Globus pallidus (tissue), 1 donor: Measurements from ENCODE around the gene WARS2.

Experiments
- DNase-seq: peaks from one replicate; pipeline ENCODE4 v3.0.0-alpha.2; 2015; ENCODE audit warnings: low spot score

Gene WARS2

GRCh38 chr1:118999348-119000071 lies 140.9 kb downstream of the WARS2 start:
- DNase-seq: no peak

GRCh38 chr1:118998171-118998570 lies 142.3 kb downstream of the WARS2 start:
- no peak for DNase-seq

DNA sequence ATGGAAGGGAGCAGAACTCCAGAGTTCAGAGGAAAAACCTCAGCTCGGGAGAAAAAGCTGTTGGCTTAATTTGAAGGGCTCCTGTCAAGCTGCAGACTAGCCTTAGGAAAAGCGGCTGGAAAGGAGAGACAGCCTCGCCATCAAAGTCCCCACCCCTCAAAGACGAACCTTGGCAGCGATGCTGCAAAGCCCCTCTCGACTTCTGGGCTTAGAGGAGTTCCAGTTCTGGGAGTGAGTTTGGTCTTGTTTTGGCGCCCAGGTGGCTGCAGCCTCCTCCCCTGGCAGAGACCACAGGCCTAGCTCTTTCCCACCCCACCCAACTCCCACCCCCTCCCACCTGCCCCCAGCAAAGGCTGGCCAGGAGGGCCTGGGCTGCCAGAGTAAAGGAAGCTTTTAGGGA lies 143.2 kb downstream of the WARS2 start:
- no peak for DNase-seq

DNA sequence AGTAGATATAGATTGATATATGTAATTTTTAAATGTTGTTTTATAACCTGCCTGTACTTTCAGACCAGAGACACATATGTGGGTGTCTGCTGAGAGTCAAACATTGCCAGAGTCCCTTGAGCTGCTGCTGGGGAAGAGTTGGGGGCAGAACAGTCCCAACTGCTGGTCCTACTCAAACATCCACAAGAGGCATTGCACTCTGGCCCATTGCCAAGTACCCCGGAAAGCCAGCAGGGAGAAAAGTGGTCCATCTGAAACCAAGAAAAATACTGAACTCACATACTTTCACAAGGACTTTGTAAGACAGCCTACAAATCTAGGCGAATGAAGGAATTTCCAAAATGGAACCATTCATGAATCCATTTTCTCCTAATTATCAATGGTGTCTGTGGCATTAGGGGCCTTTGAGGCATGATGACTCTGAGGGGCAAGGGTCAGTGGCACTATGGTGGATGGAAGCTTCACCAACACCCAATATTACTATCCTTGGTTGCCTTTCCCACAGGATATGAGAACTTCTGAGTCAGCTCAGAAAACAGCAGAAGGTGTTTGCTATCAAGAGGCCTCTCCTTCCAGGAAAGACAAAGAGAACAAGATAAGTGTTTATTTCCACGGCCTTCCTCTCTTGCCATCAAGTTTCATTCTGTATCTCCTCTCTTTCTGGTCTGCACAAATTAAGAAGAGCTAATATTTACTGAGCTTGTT lies 145.0 kb downstream of the WARS2 start:
- DNase-seq: no peak

DNA sequence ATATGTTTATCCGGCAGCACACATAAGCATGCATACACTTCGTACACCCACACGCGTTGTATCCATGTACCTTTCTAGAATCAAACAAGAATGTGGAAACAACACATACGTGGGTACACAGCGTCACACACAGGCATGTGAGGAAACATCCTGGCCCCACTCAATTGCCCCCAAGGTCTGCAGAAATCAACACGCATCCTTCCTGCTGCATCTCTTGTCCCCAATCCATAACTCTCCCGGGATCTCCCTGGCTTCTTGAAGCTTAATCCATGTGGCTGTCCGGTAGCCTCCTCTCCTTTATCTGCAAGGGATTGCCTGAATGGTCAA lies 146.8 kb downstream of the WARS2 start:
- DNase-seq: no peak

GRCh38 chr1:118992868-118993699 lies 147.4 kb downstream of the WARS2 start:
- no peak for DNase-seq

GRCh38 chr1:118992237-118992825 lies 148.1 kb downstream of the WARS2 start:
- DNase-seq: no peak

- DNase-seq: no peak
Observed at GRCh38 chr1:118991448-118991847, 149.0 kb downstream of the WARS2 start.

DNA sequence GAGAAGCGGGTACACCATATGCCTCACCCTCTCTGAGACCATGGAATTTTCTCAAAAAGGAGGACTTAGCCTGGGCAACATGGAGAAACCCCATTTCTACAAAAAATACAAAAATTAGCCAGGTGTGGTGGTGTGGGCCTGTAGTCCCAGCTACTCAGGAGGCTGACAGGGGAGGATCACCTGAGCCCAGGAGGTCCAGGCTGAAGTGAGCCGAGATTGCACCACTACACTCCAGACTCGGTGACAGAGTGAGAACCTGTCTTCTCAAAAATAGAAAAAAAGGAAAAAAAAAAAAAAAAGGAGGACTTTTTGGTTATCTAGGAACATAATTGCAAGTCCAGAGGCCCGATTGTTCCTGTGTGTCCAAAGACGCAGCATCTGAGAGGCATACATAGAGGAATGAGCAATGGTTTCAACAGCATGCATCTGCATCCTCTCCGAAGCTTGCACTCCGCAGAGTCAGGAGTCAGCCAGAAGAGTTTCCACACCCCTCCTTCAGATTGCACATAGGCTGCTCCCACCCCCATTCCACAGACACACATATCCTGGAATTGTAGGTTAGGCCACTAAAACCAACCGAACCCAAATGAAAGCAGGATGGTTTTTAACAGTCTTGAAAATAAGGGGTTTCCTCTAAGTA lies 149.8 kb downstream of the WARS2 start:
- DNase-seq: no peak

GRCh38 chr1:118989878-118990378 lies 150.5 kb downstream of the WARS2 start:
- no peak for DNase-seq

DNA sequence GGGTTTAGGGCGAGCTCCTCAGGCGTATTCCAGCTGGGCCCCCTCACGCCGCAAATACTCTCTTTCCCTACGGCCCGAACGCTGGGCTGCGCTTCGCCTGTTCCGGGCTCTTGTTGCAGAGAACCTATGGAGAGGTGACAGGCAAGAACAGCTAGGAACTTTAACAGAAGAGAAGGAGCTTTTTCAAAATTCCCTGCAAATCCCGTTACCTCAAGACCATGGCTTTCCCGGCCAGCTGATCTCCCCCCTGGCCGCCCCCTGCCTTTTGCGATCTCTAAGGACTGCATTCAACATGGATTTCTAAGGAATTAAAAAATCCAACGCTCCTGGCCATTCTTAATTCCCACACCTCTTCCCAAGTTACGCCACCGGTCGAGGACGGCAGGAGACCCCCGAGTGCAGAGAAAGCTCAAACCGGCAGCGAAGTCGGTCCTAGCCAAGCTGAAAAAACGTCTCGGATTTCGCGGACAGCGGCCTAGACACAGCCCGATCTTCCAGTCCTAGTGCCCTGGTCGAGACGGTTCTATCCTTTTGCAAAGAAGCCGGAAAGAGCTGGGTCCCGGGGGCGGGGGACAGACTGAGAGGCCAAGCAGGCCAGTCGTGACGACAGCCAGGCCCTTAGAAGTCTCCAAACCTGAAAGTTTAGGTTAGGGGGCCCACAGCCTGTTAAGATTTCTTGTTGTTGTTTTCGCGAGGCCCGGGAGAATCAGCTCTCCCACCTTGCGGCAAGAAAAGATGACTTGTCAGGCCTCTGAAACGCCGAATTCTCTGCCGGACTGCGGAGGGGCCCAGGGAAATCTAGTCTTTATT lies 151.2 kb downstream of the WARS2 start:
- DNase-seq: no peak

GRCh38 chr1:118988186-118989005 lies 152.1 kb downstream of the WARS2 start, which contains the start of gene TBX15:
TBX15 (minus strand) TSS chr1:118988343; CDS start chr1:118987795, 548 bp downstream.
- DNase-seq: no peak

- no peak for DNase-seq
Observed at GRCh38 chr1:118987468-118988185, 152.8 kb downstream of the WARS2 start.

GRCh38 chr1:118986555-118987467 lies 153.6 kb downstream of the WARS2 start:
- no peak for DNase-seq

DNA sequence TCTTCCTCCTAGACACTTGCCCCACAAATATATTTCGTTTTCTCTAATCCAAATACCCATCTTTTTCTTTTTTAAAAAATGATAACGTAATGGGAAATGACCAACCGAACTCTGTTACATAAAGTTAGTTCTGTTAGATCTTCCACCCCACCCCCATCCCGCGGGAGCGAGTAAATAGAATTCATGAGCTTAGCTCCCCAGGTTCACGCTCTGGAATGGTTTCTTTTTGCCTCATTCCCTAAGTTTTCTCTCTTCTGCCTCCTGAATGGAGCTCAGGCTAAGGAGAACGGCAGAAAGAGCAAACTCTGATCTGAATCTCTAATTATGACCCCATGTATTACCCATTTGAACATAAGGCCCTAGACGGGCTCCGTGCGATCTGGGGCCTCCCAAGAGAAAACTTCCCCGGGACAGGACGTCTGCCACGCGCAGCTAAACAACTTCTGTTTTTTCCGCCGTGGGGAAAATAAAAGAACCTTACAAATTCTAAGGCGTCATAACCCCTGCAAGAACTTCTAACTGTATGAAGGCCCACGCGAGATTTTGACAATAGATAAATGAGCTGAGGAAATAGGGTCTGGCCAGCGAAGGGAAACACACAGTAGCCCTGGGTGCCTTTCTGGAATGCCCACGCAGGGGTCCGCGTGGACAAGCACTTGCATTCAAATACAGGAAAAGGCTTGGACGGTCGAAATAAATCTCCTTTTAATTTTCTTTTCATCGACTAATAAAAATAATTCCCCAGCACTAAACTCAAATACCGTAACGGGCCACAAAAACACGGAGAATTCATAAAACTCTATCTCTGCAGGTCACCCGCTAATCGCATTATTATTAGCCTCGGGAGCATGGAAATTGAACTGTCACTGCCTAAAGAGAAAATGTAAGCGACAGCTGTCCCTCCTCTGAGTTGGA lies 154.6 kb downstream of the WARS2 start:
- no peak for DNase-seq

DNA sequence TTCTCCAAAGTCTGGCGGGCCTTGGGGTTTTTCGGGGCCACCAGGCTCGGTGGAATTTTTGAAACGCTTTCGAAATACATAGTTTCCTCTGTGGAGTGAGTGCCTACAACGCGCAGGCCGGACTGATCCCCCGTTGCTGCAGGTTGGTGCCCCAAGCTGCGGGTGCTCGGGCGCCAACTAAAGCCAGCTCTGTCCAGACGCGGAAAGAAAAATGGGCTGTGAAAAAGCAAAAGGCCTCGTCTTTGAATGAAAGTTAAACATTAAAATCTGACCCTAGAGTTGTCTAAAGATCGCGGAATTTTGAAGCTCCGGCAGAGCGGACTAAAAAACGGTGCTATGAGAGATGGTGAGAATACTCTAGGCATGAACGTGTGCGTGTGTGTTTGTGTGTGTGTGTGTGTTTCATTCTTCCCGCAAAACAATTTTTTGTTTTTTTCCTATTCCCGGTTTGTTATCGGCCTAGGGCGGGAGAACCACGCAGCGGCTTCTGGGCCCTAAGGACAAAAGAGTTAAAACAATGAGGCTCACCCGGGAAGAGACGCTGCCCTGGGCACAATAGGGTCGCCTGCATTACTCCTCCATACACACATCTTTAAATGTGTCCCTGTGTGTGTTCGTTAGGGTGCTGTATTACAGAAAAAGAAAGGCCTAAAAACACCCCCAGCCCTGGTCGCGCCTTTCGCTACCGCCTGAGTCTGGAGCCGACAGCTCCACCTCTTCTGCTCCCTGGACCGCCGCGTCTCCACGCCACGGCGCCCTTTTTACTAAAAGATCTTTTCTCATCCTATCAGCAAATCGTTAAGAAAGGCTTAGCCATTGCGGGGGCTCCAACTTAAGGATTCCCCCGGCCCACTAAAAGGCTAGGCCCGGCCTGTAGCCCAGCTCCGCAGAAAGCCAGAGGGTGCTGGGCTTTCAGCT lies 155.5 kb downstream of the WARS2 start:
- DNase-seq: no peak
